T-helper 1 cell treated with Interleukin-12 subunit alpha and Interleukin-12 subunit beta and Interleukin-4 antibody, amounts not matched to agents 30 μg/mL and 1 μg/mL, for 36 hours (primary cell): Measurements from ENCODE around the gene ELL.
"Not testable (repeated sequence)": the region's sequence is repeated elsewhere in the genome, so short reads cannot be mapped to it uniquely, and the experiment has no call there.

Experiments
- H3K27ac Mint-ChIP-seq: one replicate; pipeline ENCODE4 v1.8.0; 2021; ENCODE audit warnings: mild to moderate bottlenecking, mixed read lengths
- H3K27me3 Mint-ChIP-seq: one replicate; pipeline ENCODE4 v1.8.0; 2021; ENCODE audit warnings: low read depth, mixed read lengths
- H3K36me3 Mint-ChIP-seq: one replicate; pipeline ENCODE4 v1.8.0; 2021; ENCODE audit warnings: low read depth, mixed read lengths
- H3K4me1 Mint-ChIP-seq: one replicate; pipeline ENCODE4 v1.8.0; 2021; ENCODE audit warnings: low read depth, mixed read lengths
- H3K4me3 Mint-ChIP-seq: one replicate; pipeline ENCODE4 v1.8.0; 2021; ENCODE audit warnings: mild to moderate bottlenecking, moderate library complexity, mixed read lengths
- H3K9me3 Mint-ChIP-seq: one replicate; pipeline ENCODE4 v1.8.0; 2021; ENCODE audit warnings: mixed read lengths

ELL gene

DNA sequence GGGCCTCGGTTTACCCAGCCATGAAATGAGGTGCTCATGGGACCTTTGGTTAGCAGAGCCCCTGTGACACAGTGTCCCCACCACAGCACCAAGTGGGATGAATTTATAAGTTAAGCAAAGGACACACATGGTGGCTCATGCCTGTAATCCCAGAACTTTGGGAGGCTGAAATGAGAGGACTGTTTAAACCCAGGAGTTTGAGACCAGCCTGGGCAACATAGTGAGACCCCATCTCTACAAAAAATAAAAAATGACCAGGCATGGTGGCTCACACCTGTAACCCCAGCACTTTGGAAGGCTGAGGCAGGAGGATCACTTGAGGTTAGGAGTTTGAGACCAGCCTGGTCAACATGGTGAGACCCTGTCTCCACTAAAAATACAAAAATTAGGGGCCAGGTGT lies 18.3 kb upstream of the ELL start:
- peaks cover 20% of the 10 kb centered on the region for H3K4me1 Mint-ChIP-seq
- H3K36me3 Mint-ChIP-seq: peaks cover 20% of the 10 kb centered on the region
- H3K4me3 Mint-ChIP-seq, H3K27me3 Mint-ChIP-seq, H3K27ac Mint-ChIP-seq, H3K9me3 Mint-ChIP-seq: not testable (repeated sequence)

DNA sequence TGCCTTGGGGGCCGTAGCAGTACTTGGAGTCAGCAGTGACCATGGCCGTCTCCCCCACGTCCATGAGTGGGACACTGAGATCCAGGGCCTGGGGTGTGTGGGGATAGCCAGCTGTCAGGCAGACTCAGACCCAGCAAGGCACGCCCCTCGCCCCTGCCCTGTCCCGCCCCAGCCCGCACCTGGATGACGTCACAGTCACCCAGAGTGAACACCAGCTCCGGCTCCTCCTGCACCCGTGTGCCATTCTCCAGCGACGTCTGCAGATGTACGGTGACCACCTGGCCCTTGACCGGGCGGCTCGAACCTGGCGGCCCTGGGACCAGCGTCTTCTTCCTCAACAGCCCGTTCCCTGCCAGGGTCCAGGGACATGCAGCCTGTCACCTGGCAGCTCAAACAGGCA lies 17.5 kb upstream of the ELL start:
- Mint-ChIP-seq H3K27ac (no peak overlapping the region), H3K4me1 (peaks cover 19% of the 10 kb centered on the region), H3K4me3 (no peak overlapping the region), H3K9me3 (no peaks in the 10 kb centered on the region), H3K27me3 (no peaks in the 10 kb centered on the region), H3K36me3 (peaks cover 22% of the 10 kb centered on the region)

DNA sequence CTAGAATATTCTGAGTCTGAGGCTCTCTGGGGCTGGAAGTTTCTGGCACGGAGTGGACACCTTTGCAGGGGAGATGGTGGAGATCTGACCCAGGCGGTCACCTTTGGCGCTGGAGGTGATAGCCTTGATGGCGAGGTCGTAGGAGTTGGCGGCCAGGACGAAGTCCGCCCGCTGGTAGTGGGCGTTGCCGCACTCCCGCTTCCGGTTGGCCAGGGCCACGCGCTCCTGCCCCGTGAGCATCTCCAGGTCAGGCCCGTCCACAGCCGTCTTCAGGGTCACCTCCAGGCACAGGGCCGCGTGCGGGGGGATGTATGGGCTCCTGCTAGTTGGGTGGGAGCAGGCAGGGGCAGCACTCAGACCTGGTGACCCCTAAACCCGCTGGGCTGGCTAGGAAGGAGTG lies 16.2 kb upstream of the ELL start:
- Mint-ChIP-seq H3K27me3 (no peaks in the 10 kb centered on the region), H3K9me3 (no peaks in the 10 kb centered on the region), H3K4me3 (no peak overlapping the region), H3K27ac (no peak overlapping the region), H3K4me1 (peaks cover 13% of the 10 kb centered on the region), H3K36me3 (peaks cover 22% of the 10 kb centered on the region)

DNA sequence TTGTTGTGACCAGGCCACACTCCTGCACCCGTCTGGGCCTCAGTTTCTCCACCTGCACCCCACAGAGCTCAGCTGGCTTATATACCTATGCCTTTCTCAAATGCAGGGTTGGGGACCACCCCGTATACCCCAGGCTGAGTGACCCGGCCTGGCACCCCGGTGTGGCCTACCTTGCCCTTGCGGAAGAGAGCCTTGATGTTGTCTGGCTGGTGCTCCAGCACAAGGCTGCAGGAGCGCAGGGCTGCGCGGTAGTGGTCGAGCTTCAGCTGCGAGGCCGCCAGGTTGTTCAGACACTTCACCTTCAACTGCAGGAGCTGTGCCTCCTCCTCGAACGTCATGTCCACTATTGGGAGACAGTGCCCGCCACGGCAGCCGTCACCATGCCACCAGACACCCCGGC lies 15.6 kb upstream of the ELL start:
- Mint-ChIP-seq H3K27me3 (no peaks in the 10 kb centered on the region), H3K36me3 (peaks cover 26% of the 10 kb centered on the region), H3K4me3 (no peak overlapping the region)

DNA sequence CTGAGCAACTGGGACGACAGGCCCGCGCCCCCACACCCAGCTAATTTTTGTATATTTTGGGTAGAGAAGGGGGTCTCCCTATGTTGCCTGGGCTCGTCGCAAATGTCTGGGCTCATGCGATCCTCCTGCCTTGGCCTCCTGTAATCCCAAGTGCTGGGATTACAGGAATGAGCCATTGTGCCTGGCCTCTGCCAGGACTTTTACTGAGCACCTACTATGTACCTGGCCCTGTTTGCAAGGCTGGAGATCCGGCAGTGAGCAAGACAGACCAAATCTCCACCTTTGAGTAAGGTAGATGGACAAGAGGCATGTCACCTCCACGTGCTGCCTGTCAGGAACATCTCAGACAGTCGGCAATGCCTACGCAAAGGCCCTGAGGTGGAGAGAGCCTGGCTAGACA lies 14.6 kb upstream of the ELL start:
- H3K4me3 Mint-ChIP-seq: no peak overlapping the region
- no peaks in the 10 kb centered on the region for H3K27me3 Mint-ChIP-seq
- peaks cover 6% of the 10 kb centered on the region for H3K4me1 Mint-ChIP-seq
- H3K36me3 Mint-ChIP-seq: peaks cover 27% of the 10 kb centered on the region
- no peaks in the 10 kb centered on the region for H3K9me3 Mint-ChIP-seq
- H3K27ac Mint-ChIP-seq: no peak overlapping the region

More for the DNA sequence above, 15.6 kb upstream of the ELL start:
- Mint-ChIP-seq H3K4me1 (peaks cover 11% of the 10 kb centered on the region), H3K9me3 (no peaks in the 10 kb centered on the region), H3K27ac (no peak overlapping the region)

DNA sequence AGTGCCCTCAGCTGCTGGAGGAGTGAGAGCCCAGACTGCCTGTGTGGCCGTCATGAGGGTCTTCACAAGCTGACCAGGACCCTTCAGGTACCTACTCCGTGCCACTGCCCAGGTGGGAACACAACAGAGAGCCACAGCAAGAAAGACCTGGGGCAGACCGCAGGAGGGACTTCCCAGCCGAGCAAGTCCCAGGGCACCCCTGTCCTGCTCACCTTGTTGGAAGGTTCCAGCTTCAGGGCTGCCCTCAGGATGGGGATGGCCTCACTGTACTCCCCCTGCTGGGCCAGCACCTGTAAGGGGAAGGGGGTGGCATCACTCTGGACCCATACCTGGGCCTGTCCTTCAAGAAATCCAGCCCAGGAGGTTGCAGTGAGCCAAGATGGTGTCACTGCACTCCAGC lies 11.2 kb upstream of the ELL start:
- Mint-ChIP-seq H3K4me3 (no peak overlapping the region), H3K36me3 (peaks cover 23% of the 10 kb centered on the region), H3K4me1 (peaks cover 4% of the 10 kb centered on the region), H3K27me3 (no peaks in the 10 kb centered on the region), H3K27ac (no peak overlapping the region), H3K9me3 (no peaks in the 10 kb centered on the region)

DNA sequence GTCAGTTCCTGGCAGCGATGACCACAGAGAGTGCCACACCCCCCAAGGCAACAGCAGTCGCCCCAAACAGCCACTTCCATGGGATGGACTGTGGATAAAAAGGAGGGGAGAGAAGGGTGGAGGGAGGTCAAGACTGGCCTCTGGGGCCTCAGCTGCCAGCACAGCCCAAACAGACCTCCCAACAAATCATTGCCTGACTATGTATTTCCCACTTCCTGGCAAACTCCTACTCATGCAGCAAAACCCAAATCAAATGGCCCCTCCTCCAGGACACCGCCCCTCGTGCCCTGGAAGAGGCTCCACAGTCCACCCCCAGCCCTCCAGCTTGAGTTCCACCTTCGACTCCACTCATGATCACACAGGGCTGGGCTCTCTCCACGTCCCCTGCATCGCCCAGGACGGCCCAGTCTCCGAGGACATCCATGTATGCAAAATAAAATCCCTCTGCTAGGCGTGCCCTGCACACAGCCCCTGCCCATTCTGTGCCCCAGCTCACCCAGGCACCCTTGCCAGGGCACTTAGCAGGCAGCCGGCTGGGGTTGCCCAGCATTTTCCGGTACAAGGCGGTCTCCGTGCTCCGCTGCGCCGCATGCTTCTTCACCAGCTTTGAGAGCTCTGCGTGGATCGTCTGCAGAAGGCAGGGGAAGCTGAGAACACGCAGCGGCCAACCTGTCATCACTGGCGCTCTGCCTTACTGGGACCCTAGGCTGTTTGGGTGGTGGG lies 10.5 kb upstream of the ELL start:
- no peaks in the 10 kb centered on the region for H3K27me3 Mint-ChIP-seq
- no peaks in the 10 kb centered on the region for H3K9me3 Mint-ChIP-seq
- no peak overlapping the region for H3K4me3 Mint-ChIP-seq
- H3K36me3 Mint-ChIP-seq: peaks cover 20% of the 10 kb centered on the region
- H3K4me1 Mint-ChIP-seq: peaks cover 4% of the 10 kb centered on the region
- no peak overlapping the region for H3K27ac Mint-ChIP-seq

DNA sequence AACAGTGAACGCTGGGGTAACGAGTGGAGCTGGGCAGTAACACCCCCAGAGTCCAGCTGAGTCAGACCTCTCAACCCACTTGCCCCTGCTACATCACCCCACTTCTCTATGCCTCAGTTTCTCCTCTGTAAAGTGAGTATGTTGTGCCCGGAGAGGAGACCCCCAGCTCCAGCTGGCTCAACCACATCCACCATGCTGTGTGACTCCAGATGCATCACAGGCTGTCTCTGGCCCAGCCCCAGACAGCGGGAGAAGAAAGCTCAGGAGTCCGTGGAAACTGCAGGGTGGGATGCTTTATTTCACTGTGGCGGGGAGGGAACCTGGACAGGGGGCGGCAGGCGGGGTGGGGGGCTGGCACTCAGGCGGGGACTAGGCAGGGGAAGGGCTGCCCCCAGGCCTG lies 9.6 kb upstream of the ELL start:
- Mint-ChIP-seq H3K4me3 (no peak overlapping the region), H3K27ac (no peak overlapping the region), H3K27me3 (no peaks in the 10 kb centered on the region), H3K36me3 (peaks cover 16% of the 10 kb centered on the region), H3K9me3 (no peaks in the 10 kb centered on the region), H3K4me1 (peaks cover 2% of the 10 kb centered on the region)

DNA sequence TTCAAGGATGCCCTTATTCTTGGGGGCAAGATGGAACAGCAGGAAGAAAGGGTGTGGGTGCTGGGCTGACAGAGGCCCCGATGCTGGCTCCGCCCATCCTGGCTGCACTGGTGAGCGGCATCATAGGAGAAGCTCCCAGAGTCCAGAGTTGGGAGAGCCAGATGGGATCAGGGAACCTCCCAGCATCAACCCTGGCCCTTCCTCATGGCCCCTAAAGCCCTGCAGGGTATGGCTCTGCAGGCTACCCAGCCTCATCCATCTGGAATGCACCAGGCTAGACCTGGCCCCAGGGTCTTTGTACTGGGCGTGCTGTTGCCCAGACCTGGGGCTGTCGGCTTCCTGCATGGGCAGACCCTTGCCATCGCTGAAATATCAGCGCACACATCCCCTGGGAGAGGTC lies 7.9 kb upstream of the ELL start:
- Mint-ChIP-seq H3K4me3 (no peak overlapping the region), H3K9me3 (no peaks in the 10 kb centered on the region), H3K4me1 (peaks cover 2% of the 10 kb centered on the region)

DNA sequence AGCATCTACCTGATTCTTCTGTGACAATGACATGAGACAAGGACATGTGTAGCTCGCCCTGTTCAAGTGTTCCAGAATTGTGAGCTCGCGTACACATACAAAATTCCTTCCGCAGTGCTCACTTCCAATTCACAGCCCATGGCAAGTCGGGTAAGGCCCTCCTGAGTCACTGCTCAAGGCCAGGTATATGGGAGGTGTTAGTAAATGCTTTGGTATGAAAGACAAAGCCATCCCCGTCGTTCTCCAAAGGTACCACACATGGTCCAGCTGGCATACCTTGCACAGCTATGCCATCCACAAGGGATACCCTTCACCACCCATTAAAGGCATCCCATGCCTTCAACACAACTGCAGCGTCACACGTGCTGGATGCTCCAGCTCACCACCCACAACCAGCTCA lies 4.4 kb upstream of the ELL start:
- no peaks in the 10 kb centered on the region for H3K27me3 Mint-ChIP-seq
- no peaks in the 10 kb centered on the region for H3K9me3 Mint-ChIP-seq
- H3K4me1 Mint-ChIP-seq: peaks cover 2% of the 10 kb centered on the region
- H3K27ac Mint-ChIP-seq: no peak overlapping the region
- no peak overlapping the region for H3K4me3 Mint-ChIP-seq
- peaks cover 2% of the 10 kb centered on the region for H3K36me3 Mint-ChIP-seq

More for the DNA sequence above, 7.9 kb upstream of the ELL start:
- peaks cover 11% of the 10 kb centered on the region for H3K36me3 Mint-ChIP-seq
- no peak overlapping the region for H3K27ac Mint-ChIP-seq
- no peaks in the 10 kb centered on the region for H3K27me3 Mint-ChIP-seq

DNA sequence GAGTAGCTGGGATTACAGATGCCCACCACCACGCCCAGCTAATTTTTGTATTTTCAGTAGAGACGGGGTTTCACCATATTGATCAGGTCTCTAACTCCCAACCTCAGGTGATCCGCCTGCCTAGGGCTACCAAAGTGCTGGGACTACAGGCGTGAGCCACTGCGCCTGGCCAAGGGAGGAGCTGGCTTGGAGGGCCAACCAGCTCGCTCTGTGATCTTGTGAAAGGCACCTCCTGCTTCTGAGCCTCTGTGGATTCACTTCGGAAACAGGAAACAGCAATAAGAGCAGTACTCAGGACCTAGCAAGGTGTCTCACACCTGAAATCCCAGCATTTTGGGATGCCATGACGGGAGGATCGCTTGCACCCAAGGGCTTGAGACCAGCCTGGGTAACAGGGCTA lies 2.0 kb upstream of the ELL start:
- Mint-ChIP-seq H3K27me3 (no peaks in the 10 kb centered on the region), H3K4me1 (peaks cover 12% of the 10 kb centered on the region), H3K27ac (no peak overlapping the region), H3K36me3 (no peaks in the 10 kb centered on the region), H3K9me3 (no peaks in the 10 kb centered on the region), H3K4me3 (no peak overlapping the region)

DNA sequence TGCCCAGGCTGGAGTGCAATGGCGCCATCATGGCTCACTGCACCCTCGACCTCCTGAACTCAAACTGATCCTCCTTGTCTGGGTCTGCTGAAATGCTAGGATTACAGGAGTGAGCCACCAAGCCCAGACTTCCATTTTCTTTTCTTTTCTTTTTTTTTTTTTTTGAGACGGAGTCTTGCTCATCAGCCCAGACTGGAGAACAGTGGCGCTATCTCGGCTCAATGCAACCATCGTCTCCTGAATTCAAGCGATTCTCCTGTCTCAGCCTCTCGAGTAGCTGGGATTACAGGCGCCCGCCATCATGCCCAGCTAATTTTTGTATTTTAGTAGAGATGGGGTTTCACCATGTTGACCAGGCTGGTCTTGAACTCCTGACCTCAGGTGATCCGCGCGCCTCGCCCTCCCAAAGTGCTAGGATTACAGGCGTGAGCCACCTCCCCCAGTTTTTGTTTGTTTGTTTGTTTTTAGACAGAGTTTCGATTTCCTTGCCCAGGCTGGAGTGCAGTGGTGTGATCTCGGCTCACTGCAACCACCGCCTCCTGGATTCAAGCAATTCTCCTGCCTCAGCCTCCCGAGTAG lies 1.1 kb upstream of the ELL start:
- Mint-ChIP-seq H3K27ac (peak overlapping the region; percentile 57), H3K4me1 (peaks cover 12% of the 10 kb centered on the region), H3K4me3 (peak overlapping the region; percentile 96)
- H3K9me3 Mint-ChIP-seq, H3K36me3 Mint-ChIP-seq, H3K27me3 Mint-ChIP-seq: not testable (repeated sequence)

DNA sequence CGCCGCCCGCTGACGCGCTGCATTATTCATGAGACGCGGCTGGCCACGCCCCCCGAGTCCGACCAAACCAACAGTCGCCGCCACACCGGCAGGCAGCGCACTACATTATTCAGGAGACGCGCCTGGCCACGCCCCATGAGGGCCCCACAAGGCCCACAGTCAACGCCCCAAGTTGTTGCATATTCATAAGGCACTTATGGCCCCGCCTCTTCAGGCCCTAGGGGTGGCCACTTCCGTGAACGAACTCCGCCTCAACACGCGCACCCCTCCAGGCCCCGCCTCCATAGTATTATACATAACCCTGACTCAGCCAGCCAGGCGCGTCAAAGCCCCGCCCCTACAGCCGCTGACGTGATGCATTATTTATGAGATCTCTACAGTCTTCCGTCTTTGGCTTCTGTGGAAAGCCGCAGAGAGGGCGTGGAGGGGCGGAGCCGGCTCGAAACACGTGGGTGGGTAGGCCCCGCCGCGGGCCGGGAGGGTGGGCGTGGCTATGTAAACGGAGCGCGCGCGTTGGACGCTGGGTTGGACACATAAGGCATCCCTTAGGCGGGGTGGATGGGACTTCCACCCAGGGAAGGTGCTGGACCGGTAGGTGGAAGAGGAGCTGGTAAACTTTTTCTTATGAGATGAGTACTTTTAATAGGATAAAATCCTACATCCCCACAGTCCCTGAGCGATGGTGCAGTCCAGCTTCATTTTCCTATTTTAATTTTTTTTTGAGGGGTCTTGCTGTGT lies 423 bp upstream of the ELL start:
- peak overlapping the region; percentile 91 for H3K27ac Mint-ChIP-seq
- H3K4me1 Mint-ChIP-seq: peaks cover 12% of the 10 kb centered on the region
- H3K27me3 Mint-ChIP-seq: no peaks in the 10 kb centered on the region
- no peaks in the 10 kb centered on the region for H3K36me3 Mint-ChIP-seq
- peak overlapping the region; percentile 96 for H3K4me3 Mint-ChIP-seq
- no peaks in the 10 kb centered on the region for H3K9me3 Mint-ChIP-seq

DNA sequence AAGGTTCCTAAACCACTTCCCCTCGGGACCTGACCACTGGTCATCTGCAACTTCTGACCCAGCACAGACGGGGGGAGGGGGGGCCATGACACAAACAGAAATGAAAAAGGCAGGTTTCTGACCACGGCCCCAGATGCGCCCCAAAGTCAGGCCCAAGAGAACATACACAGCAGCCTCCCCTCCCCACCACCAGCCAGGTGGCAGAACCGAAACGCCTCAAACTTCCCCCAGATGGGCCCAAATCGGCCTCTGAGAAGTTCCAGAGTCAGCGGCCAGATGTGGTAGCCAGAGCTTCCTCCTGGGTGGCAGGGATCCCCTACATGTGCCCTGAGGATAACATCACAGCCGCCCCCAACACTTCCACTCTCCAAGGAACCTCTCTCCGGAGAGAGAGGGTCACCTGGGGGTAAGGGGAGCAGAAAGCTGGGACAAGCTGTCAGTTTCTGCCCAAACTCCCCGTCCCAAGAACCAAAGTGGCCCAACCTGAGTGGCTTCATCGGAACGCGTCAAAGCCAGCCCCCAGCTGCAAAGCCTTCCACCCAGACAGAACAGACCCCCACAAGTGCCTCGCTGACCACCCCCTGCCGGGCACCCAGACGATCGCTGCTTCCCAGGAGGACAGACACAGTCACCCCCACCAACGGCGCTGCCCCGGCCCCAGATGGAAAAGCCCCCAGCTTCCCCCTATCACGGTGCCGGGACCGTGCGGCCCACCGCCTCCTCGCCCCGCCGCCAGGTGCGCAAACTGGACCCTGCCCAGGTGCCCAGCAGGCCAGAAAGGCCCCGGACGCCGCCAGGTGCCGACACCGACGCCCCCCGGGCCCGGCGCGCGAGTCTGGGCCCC lies 800 bp downstream of the ELL start:
- H3K36me3 Mint-ChIP-seq: no peaks in the 10 kb centered on the region
- no peaks in the 10 kb centered on the region for H3K27me3 Mint-ChIP-seq
- H3K9me3 Mint-ChIP-seq: no peaks in the 10 kb centered on the region
- peak overlapping the region; percentile 96 for H3K4me3 Mint-ChIP-seq
- peak overlapping the region; percentile 90 for H3K27ac Mint-ChIP-seq
- peaks cover 17% of the 10 kb centered on the region for H3K4me1 Mint-ChIP-seq
